HG02943 (cell line): ENCODE data around the gene GJA1.
"Not testable (repeated sequence)": the region's sequence is repeated elsewhere in the genome, so short reads cannot be mapped to it uniquely, and the experiment has no call there.

Experiments
- ATAC-seq: cut with Tn5 transposase; IDR thresholded peaks from one replicate; pipeline ENCODE4 v1.9.1; 2021; ENCODE audit warnings: mild to moderate bottlenecking, low read depth, moderate library complexity; ENCODE audit not compliant: unreplicated experiment

Gene GJA1

DNA sequence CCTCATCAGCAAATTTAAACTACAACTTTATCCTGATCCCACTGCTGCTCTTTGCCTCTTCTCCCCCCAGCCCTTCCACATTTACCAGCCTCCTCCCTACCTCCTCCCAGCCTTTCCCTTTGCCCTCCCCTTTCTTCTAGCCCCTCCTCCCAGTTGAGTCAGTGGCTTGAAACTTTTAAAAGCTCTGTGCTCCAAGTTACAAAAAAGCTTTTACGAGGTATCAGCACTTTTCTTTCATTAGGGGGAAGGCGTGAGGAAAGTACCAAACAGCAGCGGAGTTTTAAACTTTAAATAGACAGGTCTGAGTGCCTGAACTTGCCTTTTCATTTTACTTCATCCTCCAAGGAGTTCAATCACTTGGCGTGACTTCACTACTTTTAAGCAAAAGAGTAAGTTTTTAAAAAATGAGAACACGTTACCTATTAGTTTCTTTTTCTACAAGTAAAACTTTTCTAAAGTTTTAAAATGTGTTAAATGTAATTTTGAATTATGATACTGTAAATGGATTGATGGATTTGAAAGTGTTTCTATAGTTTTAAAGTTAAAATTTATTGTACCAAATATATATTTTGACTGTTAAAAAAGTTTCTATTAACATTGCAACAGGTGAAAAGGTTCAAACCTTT is at the start of gene GJA1:
Gene GJA1, plus strand, starts transcription at position 203 of the 626 bp plus-strand sequence. CDS start 11,202 bp downstream, outside the sequence.
- ATAC-seq: no peak

DNA sequence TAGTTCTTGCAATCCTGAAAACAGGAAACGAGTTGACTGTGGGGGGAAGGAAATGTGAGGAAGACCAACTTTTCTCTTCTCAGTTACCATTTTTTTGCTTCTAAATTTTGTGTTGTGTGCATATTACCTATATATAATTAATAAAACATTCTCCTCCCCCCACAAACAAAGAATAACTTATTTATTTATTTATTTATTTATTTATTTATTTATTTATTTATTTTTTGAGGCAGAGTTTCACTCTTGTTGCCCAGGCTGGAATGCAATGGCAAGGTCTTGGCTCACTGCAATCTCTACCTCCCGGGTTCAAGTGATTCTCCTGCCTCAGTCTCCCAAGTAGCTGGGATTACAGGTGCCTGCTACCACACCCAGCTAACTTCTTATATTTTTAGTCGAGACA is 48.9 kb upstream of the GJA1 start:
- not testable (repeated sequence) for ATAC-seq

GRCh38 chr6:121389419-121389818 is 46.0 kb upstream of the GJA1 start:
- no peak for ATAC-seq

DNA sequence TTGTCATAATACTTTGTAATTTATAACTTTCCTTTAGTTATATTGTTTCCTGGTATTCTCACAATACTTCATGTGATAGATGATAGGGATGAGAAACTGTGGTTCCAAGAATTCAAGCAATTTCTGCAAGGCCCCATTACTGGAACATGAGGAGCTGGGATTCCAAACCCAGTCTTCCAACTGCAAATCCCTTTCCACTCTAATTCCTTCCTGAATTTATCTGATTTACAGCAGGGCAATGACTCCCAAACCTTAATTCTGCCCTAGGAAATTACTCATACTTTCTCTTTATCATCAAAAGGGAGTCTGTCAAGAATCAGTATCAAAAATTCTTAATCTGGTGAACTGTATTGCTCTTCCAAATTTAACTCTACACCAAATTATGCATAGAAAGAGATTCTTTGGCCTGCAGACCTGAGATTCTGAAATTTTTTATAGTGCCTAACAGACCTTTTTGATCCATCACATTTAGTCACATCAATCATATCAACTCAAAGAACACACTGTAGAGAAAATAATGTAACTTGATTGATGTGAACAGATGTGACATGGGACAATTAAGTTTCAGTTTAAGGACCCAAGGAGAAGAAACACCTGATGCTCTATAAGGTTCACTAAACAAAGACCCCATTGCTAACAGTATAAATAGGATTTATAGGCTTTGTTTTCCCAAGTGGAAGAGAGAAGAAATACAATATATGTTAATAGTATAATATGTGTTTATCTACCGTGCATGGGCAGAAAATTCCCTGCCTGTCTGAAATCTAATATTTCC is 41.5 kb upstream of the GJA1 start:
- ATAC-seq: no peak

GRCh38 chr6:121395736-121396135 is 39.7 kb upstream of the GJA1 start:
- ATAC-seq: no peak

DNA sequence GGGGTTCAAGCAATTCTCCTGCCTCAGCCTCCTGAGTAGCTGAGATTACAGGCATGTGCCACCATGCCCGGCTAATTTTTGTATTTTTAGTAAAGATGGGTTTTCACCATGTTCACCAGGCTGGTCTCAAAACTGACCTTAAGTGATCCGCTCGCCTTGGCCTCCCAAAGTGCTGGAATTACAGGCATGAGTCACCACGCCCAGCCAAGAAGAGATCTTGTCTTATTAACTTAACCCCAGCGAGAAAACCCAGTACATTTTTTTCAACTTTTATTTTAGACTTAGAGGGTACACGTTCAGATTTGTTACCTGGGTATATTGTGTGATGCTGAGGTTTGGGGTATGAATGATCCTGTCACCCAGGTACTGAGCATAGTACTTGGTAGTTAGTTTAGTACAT is 38.3 kb upstream of the GJA1 start:
- ATAC-seq: not testable (repeated sequence)

DNA sequence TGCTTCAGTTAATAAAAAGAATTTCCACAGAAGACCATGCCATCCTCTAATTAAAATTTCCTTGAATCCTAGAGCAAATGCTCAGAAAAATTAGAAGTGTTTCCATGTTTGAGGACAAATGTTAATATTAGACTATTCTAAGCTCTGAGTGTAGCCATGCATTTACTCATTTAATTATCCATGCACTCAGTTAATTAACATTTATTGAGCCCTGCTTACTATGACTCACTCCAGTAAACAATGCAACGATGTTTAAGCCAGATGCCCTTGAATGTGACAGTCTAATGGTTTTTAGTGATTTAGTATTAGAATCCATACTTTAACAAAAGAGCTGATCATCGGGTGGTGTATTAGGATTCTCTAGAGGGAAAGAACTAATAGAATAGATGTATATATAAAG is 37.3 kb upstream of the GJA1 start:
- no peak for ATAC-seq

DNA sequence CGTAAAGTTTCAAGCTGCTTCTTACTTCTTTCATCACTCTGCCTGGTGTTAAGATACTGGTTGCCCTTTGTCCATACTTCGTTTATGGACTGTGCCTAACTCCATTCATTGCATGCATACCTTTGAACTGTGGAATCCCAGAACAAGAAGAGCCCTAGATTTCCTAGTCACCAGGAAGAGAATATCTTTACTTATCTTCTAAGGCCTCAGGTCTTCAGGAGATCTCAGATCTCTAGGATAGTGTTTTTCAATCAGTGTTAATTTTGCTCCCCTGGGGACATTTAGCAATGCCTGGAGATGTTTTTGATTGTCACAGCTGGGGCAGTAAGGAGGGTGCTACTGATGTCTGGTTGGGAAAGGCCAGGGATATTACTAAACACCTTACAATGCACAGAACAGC is 35.5 kb upstream of the GJA1 start:
- no peak for ATAC-seq

DNA sequence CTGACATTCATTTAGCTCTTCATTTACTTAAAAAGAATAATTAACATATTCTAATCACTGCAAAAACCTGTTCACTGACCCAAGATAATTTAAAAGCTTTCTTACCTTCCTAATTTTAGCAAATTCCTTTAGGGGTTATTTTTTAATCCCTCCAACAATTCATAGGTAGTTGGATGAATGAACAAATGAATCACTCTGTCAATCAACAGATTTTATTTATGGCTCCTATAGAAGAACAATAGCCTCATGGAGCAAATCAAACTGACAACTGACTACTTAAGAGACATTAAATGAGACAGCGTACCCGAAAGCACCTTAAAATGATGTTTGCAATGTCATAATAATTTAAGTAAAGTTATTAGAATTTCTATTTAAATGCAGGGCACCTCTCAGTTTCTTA is 31.5 kb upstream of the GJA1 start:
- no peak for ATAC-seq

DNA sequence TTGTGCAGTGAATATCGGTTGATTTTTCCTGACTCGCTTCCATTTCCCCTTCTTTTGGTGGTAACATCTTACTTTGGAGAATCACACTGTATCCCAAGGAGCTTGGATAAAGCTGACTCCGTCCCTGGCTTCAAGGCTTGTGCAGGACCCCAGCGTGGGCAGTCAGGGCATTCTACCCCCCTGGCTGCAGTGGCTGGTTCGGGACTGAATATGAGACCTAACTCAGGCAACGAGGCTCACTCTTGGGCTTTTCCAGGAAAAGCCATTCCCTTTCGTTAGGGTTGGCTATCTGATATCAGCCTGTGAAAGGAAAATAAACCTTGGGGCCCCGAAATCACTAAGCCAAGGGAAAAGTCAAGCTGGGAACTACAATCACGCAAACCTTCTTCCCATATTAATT is 30.1 kb upstream of the GJA1 start:
- ATAC-seq: no peak

GRCh38 chr6:121408321-121408720 is 27.1 kb upstream of the GJA1 start:
- ATAC-seq: no peak

DNA sequence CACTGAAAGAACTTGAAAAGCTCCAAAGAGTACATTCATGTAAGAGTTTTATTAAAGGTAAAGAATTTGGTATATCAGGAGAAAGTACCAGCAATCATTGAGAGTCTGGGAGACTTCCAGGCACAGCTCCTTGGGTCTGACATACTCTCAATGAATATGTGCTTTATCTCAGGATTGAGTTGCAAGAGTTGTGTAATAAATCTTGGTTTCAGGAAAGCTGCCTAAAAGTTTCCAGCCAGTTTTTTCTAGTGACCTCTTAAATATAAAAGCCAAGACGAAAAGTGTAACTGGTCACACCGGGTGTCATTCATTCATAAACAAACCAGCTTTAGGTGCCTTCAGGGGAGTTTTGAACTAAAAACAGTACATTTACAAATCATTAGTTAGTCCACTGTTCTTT is 21.6 kb upstream of the GJA1 start:
- no peak for ATAC-seq

DNA sequence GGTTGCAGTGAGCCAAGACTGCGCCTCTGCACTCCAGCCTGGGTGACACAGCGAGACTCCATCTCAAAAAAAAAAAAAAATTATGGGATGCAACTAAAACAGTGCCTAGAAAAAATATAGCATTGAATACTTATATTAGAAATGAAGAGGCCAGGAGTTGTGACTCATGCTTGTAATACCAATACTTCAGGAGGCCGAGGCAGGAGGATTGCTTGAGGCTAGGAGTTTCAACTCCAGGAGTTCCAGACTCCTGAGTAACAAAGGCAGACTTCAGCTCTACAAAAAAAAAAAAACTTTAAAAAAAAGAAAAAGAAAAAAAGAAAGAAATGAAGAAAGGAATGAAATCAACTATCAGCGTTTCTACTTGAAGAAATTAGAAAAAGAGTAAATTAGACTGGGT is 17.1 kb upstream of the GJA1 start:
- no peak for ATAC-seq

- no peak for ATAC-seq
These were observed 8.8 kb upstream of the GJA1 start for GRCh38 chr6:121426686-121427085.

- no peak for ATAC-seq
These were observed 6.3 kb upstream of the GJA1 start for GRCh38 chr6:121428872-121429756.

DNA sequence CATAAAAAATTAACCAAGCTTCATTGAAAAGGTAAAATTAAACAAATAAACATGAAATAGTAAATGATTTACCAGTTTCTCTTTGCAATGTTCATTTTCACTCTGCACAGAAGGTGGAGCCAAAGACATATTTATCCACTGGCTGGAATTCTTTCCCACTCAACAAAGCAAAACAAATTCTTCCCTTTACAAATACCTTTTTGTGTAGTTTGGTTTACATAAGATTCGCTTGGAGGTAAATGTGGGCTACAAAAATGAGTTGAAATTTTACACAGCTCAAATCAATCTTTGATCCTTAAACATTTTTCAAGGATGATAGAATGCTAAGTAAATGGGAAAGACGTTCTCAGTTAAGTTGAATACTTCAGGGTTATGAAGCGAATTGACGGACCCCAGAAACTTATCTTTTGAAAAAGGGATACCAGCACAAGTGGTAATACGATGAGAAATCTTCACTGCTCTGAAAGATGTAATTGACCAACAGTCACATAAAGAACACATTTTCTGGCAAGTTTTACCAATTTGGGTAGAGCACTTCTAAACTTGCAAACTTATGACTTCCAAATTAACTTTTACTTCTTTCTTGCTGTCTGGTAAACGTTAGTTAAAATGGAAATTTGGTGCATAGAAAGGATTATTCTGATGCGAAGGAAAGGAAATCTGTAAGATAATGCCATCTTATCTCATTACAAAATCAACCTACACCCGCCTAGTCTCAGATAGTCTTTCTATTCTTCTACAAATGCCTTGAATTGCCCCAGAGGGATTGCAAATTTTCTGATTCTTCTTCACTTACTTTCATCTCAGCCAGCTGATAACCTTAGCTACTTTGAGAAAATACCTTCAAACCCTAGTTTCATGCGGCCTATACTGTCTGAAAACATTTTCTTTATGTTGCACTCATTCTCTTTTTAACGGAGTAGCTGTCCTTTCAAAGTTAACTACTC is 4.7 kb upstream of the GJA1 start:
- ATAC-seq: no peak

- not testable (repeated sequence) for ATAC-seq
These were observed 3.7 kb upstream of the GJA1 start for GRCh38 chr6:121431776-121432175.

GRCh38 chr6:121434037-121434770 is 1.2 kb upstream of the GJA1 start:
- ATAC-seq: no peak

DNA sequence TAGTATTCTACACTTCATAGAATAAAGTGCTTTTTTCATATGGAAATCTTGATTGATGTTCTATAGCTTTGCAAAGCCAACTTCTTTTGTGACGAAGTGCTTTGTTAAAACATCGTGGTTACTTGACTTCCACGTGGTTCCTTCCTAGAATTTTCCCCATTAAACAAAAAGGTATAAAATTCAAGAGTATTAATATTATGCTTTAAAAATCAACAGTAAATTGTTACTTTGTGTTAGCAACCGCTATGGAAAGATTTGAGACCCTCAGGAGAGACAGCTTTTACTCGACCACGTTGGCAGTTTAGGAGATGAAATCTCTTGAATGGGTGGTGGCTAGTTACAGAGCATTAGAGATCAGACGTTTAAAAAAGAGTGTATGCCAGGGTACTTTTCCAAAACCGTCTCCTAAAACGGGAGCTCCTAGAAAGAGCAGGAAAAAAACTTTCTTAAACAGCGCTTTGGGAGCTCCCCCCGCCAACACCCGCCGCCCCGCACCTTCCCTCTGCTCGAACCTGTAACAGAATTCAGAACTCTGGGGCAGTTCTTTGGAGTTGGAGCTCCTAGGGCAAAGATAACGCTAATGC is 920 bp downstream of the GJA1 start:
- ATAC-seq: no peak
